PFSK-1 (cell line): ENCODE data around the gene TFF2.

ENCODE experiments used
- FOXP2 ChIP-seq: optimal IDR thresholded peaks from 2 replicates; pipeline ENCODE3; 2011; ENCODE audit warnings: borderline replicate concordance, control low read depth, inconsistent platforms; ENCODE audit not compliant: insufficient read depth; ENCODE audit errors: extremely low read length, extremely low read depth
- POLR2AphosphoS5 ChIP-seq: IDR thresholded peaks from 2 replicates; pipeline ENCODE4 v1.6.1; 2012; ENCODE audit warnings: low read depth, mild to moderate bottlenecking, control low read depth, low read length, moderate library complexity
- REST ChIP-seq, 2 experiments: IDR thresholded peaks; 2 replicates each; pipeline versions ENCODE4 v1.6.1 to v1.8.0; 2011 to 2012; ENCODE audit warnings: low read depth in 2 of 2, low read length in 2 of 2, control low read depth in 1 of 2, inconsistent platforms in 1 of 2, mild to moderate bottlenecking in 1 of 2, moderate library complexity in 1 of 2; ENCODE audit not compliant: insufficient read depth in 1 of 2
- SIN3A ChIP-seq: IDR thresholded peaks from 2 replicates; pipeline ENCODE4 v1.6.1; 2012; ENCODE audit warnings: mild to moderate bottlenecking, low read length, moderate library complexity, borderline replicate concordance; ENCODE audit not compliant: insufficient read depth
- TAF1 ChIP-seq: IDR thresholded peaks from 2 replicates; pipeline ENCODE4 v1.6.1; 2012; ENCODE audit warnings: low read length, control low read depth, borderline replicate concordance; ENCODE audit not compliant: insufficient read depth

Gene TFF2

GRCh38 chr21:42377951-42378340, 27.2 kb upstream of the TFF2 start:
- TF ChIP-seq TAF1 (no peak), REST (IDR thresholded peaks at IDR 0.05; ENCODE audit: insufficient read depth in 1 of 2, low read depth in 2 of 2, low read length in 2 of 2) (no peak), FOXP2 (no peak), SIN3A (no peak), POLR2AphosphoS5 (no peak)

GRCh38 chr21:42377211-42377950, 26.6 kb upstream of the TFF2 start:
- TF ChIP-seq FOXP2 = no peak
- TF ChIP-seq SIN3A = no peak
- TF ChIP-seq POLR2AphosphoS5 = no peak
- no peak for TF ChIP-seq REST (IDR thresholded peaks at IDR 0.05; ENCODE audit: insufficient read depth in 1 of 2, low read depth in 2 of 2, low read length in 2 of 2)
- TF ChIP-seq TAF1 = no peak

GRCh38 chr21:42376338-42376982, 25.7 kb upstream of the TFF2 start:
- no peak for TF ChIP-seq FOXP2
- TF ChIP-seq REST (IDR thresholded peaks at IDR 0.05; ENCODE audit: insufficient read depth in 1 of 2, low read depth in 2 of 2, low read length in 2 of 2) = no peak
- no peak for TF ChIP-seq SIN3A
- TF ChIP-seq TAF1 = no peak

DNA sequence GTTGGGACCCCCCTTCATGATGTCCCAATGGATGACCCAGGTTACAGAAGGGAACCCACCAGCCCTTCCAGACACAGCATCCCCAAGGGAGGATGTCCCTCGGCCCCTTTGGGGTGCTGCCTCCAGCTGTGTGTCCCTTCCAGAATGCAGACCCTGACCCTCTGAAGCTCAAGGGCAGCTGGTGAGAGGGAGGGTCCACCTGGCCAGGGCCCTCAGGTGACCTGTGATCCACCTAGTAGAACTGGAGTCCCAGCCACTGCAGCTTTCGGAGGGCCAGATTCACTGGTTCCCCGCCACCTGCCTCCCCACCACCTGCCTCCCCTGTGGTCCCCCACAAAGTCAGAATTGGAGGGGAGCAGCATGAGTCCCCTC, 25.2 kb upstream of the TFF2 start:
- no peak for TF ChIP-seq FOXP2
- TF ChIP-seq REST (IDR thresholded peaks at IDR 0.05; ENCODE audit: insufficient read depth in 1 of 2, low read depth in 2 of 2, low read length in 2 of 2) = no peak
- no peak for TF ChIP-seq SIN3A
- TF ChIP-seq TAF1 = no peak
- TF ChIP-seq POLR2AphosphoS5 = no peak
